OCI-LY1 (cell line): ENCODE data around the gene MRTFA.

Experiments
- H2AFZ ChIP-seq: fragments of 200-600 bp; sonication (generic), shearing (Covaris generic); 2 replicates; pipeline ENCODE4 v1.6.0; 2014; ENCODE audit warnings: antibody characterized with exemption, mild to moderate bottlenecking, low read length
- H3F3A ChIP-seq: fragments of 200-600 bp; sonication (generic), shearing (Covaris generic); 2 replicates; pipeline ENCODE4 v1.6.0; 2014; ENCODE audit warnings: mild to moderate bottlenecking, antibody characterized with exemption, low read length, moderate library complexity; ENCODE audit not compliant: insufficient read depth
- H3K27ac ChIP-seq: fragments of 200-600 bp; sonication (generic); 2 replicates; pipeline ENCODE4 v1.5.1; 2014; ENCODE audit warnings: low read length, mixed run types, mild to moderate bottlenecking, low read depth; ENCODE audit not compliant: poor library complexity, severe bottlenecking
- H3K27me3 ChIP-seq: fragments of 200-600 bp; sonication (generic); 2 replicates; pipeline ENCODE4 v1.6.0; 2014; ENCODE audit warnings: antibody characterized with exemption, mild to moderate bottlenecking, low read length, moderate library complexity; ENCODE audit not compliant: insufficient read depth
- H3K36me3 ChIP-seq: fragments of 200-600 bp; sonication (generic); 2 replicates; pipeline ENCODE4 v1.6.1; 2014; ENCODE audit warnings: mild to moderate bottlenecking, antibody characterized with exemption, low read length, moderate library complexity, mixed read lengths; ENCODE audit not compliant: insufficient read depth
- H3K4me1 ChIP-seq: fragments of 200-600 bp; sonication (generic); 2 replicates; pipeline ENCODE4 v1.5.1; 2014; ENCODE audit warnings: mild to moderate bottlenecking, low read length, moderate library complexity; ENCODE audit not compliant: insufficient read depth, severe bottlenecking
- H3K4me2 ChIP-seq: fragments of 200-600 bp; sonication (generic), shearing (Covaris generic); 2 replicates; pipeline ENCODE4 v1.6.1; 2014; ENCODE audit warnings: low read length
- H3K4me3 ChIP-seq: fragments of 200-600 bp; sonication (generic); 2 replicates; pipeline ENCODE4 v1.5.1; 2014; ENCODE audit warnings: low read length, low read depth, mild to moderate bottlenecking, mixed read lengths; ENCODE audit not compliant: poor library complexity, severe bottlenecking
- H3K79me2 ChIP-seq: fragments of 200-600 bp; shearing (Covaris generic); 2 replicates; pipeline ENCODE4 v1.6.1; 2016; ENCODE audit warnings: mixed run types, low read length, mixed read lengths; ENCODE audit not compliant: insufficient read depth
- H3K9ac ChIP-seq: fragments of 200-600 bp; sonication (generic), shearing (Covaris generic); 2 replicates; pipeline ENCODE4 v1.6.1; 2014; ENCODE audit warnings: mild to moderate bottlenecking, low read length, mixed read lengths
- H3K9me2 ChIP-seq: fragments of 200-600 bp; sonication (generic), shearing (Covaris generic); 2 replicates; pipeline ENCODE4 v1.6.1; 2014; ENCODE audit warnings: low read depth, mild to moderate bottlenecking, low read length, mixed read lengths
- H3K9me3 ChIP-seq: fragments of 200-600 bp; shearing (Covaris generic); 2 replicates; pipeline ENCODE4 v1.6.1; 2014; ENCODE audit warnings: low read length, mixed read lengths
- H4K20me1 ChIP-seq: fragments of 200-600 bp; sonication (generic), shearing (Covaris generic); 2 replicates; pipeline ENCODE4 v1.6.0; 2016; ENCODE audit warnings: mild to moderate bottlenecking, low read length; ENCODE audit not compliant: insufficient read depth
- EZH2 ChIP-seq: fragments of 200-600 bp; sonication (generic), shearing (Covaris generic); IDR thresholded peaks from 2 replicates; pipeline ENCODE4 v1.8.0; 2017; ENCODE audit warnings: borderline replicate concordance, mixed run types, mild to moderate bottlenecking, antibody characterized with exemption, low read length, moderate library complexity, mixed read lengths
- TF ChIP-seq, protein P1 (sequence below): fragments of 200-600 bp; sonication (generic), shearing (Covaris generic); IDR thresholded peaks from 2 replicates; pipeline ENCODE4 v1.5.1; 2017; ENCODE audit warnings: mild to moderate bottlenecking, antibody characterized with exemption, low read length, moderate library complexity, mixed read lengths

Gene MRTFA

DNA sequence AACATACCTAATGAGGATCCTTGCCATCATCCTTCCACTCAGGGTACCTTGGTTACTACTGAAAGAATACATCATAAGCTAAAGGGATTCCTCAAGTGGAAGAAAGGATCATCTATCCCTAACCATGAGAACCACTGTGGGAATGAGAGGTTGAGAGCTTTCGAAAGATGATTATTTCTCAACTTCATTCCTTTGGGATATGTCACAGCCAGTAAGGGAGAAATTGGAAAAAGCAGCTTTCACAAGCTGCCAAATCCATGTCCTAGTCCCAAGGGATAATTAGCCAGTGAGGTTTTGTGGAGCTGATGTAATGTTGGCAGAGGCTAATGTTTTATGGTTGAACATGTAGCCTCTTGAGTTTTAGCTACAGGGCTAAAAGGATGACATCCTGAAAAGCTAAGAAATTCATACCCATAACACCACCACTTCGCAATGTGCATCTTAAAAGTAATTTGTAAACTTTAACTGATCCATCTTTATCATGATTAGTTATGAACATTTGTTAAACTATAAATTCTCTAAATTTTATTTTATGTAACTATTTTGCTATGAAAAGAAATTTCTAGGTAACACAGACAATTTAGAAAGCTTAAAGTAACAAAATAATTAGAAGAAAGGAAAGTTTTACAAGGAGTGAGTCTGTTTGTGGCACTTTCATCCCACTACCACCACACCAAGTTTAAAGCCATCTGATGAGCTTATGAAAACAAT lies 123.9 kb downstream of the MRTFA start:
- no peak overlapping the region for H2AFZ ChIP-seq
- no peak overlapping the region for H3K9ac ChIP-seq
- H3K36me3 ChIP-seq = peaks cover 4% of the 10 kb centered on the region; the same call in 1 of the 2 replicates
- TF ChIP-seq, protein P1, sequence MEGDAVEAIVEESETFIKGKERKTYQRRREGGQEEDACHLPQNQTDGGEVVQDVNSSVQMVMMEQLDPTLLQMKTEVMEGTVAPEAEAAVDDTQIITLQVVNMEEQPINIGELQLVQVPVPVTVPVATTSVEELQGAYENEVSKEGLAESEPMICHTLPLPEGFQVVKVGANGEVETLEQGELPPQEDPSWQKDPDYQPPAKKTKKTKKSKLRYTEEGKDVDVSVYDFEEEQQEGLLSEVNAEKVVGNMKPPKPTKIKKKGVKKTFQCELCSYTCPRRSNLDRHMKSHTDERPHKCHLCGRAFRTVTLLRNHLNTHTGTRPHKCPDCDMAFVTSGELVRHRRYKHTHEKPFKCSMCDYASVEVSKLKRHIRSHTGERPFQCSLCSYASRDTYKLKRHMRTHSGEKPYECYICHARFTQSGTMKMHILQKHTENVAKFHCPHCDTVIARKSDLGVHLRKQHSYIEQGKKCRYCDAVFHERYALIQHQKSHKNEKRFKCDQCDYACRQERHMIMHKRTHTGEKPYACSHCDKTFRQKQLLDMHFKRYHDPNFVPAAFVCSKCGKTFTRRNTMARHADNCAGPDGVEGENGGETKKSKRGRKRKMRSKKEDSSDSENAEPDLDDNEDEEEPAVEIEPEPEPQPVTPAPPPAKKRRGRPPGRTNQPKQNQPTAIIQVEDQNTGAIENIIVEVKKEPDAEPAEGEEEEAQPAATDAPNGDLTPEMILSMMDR = no peak
- no peak for TF ChIP-seq EZH2
- H3K4me1 ChIP-seq = peaks cover 45% of the 10 kb centered on the region
- H3K4me3 ChIP-seq = no peak overlapping the region
- H3K9me3 ChIP-seq = no peaks in the 10 kb centered on the region
- no peaks in the 10 kb centered on the region for H3K79me2 ChIP-seq
- no peaks in the 10 kb centered on the region for H4K20me1 ChIP-seq
- H3K27ac ChIP-seq = no peak overlapping the region
- H3K4me2 ChIP-seq = no peak overlapping the region
- H3F3A ChIP-seq = no peaks in the 10 kb centered on the region
- H3K27me3 ChIP-seq = no peaks in the 10 kb centered on the region
- H3K9me2 ChIP-seq = no peaks in the 10 kb centered on the region

DNA sequence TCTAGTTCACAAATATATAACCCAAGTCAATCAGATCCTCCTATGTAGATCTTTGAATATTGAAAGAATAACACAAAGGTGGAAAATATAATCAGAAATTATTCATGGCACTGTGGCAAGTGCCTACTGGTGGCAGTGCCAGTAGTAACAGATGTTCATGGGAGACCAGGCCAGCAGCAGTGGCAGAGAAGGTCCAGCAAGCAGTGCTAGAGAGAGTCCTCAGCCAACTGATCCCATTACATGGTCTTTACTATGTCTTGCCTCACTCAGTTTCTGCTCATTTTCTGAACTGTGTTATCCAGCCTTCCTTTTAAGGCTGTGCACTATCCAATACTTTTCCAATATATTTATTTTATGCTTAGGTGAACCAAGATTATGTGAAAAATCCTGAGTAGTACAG lies 124.9 kb downstream of the MRTFA start:
- Histone ChIP-seq H3K4me2 (no peak overlapping the region), H3K4me1 (peaks cover 49% of the 10 kb centered on the region), H3K4me3 (no peak overlapping the region), H3K79me2 (no peaks in the 10 kb centered on the region), H3K27me3 (no peaks in the 10 kb centered on the region), H3K9me3 (no peaks in the 10 kb centered on the region), H3K9ac (no peak overlapping the region), H2AFZ (no peak overlapping the region), H3K9me2 (no peaks in the 10 kb centered on the region), H4K20me1 (no peaks in the 10 kb centered on the region), H3K36me3 (peaks cover 4% of the 10 kb centered on the region; the same call in 1 of the 2 replicates), H3F3A (no peaks in the 10 kb centered on the region), H3K27ac (no peak overlapping the region)
- TF ChIP-seq, protein P1 = no peak
- no peak for TF ChIP-seq EZH2

DNA sequence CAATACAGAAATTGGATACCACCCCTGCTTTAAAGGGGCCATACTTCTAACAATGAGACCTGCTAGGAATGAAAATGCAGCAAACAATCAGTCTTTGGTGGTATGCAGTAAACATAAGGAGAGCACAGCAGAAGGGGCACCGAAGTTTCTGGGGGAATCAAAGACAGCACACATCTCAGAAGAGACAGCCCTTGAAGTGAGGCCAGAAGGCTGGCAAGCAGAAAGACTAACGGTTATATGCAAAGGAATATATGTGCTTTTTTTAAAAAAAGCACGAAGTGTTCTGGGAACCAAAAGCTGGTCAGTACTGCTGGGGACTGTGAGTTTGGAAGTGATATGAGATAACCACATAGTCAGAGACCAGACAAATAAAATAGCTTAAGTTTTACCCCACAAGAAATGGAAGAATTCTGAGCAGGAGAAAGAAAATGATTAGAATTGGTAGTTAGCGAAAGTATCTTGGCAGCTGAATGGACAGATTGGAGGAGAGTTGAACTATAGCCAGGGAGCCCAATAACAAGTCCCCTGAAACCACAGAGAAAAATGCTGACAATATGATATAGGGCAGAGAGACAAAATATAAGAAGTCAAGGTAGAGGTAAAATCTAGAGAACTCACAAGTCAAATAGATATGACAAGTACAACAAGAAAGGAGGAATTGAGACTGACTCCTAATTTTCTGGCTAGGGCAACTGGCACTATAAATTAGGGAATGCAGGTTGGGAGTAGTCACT lies 125.7 kb downstream of the MRTFA start:
- H3K27me3 ChIP-seq = no peaks in the 10 kb centered on the region
- no peaks in the 10 kb centered on the region for H3F3A ChIP-seq
- no peak overlapping the region for H2AFZ ChIP-seq
- H3K4me2 ChIP-seq = no peak overlapping the region
- peaks cover 4% of the 10 kb centered on the region; the same call in 1 of the 2 replicates for H3K36me3 ChIP-seq
- H3K4me3 ChIP-seq = no peak overlapping the region
- no peaks in the 10 kb centered on the region for H3K79me2 ChIP-seq
- H3K4me1 ChIP-seq = peaks cover 44% of the 10 kb centered on the region
- H3K27ac ChIP-seq = no peak overlapping the region
- H3K9ac ChIP-seq = no peak overlapping the region
- H3K9me2 ChIP-seq = no peaks in the 10 kb centered on the region
- no peaks in the 10 kb centered on the region for H3K9me3 ChIP-seq
- H4K20me1 ChIP-seq = no peaks in the 10 kb centered on the region
- TF ChIP-seq, protein P1 = no peak
- TF ChIP-seq EZH2 = no peak
